HG02840 (cell line): ENCODE data around the gene KRT79.

ENCODE experiments used
- ATAC-seq: cut with Tn5 transposase; IDR thresholded peaks from one replicate; pipeline ENCODE4 v1.9.1; 2021; ENCODE audit warnings: mild to moderate bottlenecking, moderate library complexity, moderate number of reproducible peaks; ENCODE audit not compliant: unreplicated experiment, low FRiP score

Gene KRT79

DNA sequence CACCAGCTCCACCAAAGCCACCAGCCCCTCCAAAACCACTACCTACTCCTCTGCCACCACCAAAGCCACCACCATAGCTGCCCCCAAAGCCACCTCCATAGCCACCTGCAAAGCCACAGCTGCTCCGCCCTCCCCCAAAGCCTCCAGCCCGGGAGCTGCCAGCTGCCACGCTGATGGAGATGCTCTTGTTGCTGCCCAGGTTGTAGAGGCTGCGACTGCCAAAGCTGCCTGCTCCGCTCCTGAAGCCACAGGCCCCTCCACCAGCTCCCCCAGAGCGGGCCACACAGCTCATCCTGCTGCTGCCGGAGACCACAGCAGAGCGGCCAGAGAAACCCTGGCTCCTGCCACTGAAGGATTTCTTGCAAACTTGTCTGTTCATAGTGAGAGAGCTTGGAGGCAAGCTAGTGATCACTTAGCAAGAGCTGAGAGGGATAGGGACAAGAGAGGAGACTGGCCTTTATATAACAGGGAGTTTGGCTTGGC lies 57.2 kb downstream of the KRT79 start, which contains the start of gene KRT76:
Gene KRT76 (minus strand): TSS at position 433 of the 483 bp plus-strand sequence. CDS start 54 bp downstream, at position 379.
- no peak for ATAC-seq

DNA sequence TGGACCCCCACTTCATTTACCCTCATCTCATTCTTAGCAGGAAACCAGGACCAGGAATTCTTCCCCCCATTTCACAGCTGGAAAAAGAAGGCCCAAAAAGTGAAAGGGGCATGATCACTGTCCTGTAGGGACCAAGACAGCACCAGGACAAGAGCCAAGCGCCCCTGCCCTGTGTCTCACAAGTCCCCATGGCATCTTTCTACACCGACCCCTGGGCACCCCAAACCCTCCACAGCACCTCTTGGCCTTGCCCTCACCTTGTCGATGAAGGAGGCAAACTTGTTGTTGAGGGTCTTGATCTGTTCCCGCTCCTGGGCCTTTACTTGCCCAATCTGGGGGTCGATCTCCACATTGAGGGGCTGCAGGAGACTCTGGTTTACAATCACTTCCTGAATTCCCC lies 57.7 kb downstream of the KRT79 start:
- ATAC-seq: no peak

DNA sequence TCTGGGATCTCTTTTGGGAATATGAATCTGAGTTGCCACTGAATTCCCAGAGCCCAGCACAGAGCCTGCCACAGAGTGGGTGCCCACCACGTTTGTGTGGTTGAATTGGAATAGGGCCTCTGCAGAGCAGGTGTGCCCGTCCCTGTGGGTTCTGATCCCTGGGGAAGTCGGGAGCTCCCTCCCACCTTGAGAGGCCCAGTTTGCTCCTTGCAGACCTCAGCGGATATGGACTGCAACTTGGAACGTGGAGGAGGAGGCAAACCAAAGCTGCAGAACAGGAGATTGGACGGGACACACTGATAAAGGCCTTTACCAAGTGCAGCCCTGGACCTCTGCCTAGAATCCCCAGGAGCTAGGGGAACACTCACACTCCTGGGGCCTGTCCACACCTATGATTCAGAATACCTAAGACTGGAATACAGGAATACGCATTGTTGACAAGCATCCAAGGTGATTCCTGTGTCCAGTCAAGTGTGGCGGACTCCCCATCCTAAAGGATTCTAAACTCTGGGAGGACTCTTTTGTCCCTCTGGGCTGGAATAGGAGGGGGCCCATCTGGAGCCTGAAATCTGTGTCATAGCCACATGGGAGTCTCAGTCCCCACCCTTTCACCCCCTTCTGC lies 59.4 kb downstream of the KRT79 start:
- no peak for ATAC-seq

DNA sequence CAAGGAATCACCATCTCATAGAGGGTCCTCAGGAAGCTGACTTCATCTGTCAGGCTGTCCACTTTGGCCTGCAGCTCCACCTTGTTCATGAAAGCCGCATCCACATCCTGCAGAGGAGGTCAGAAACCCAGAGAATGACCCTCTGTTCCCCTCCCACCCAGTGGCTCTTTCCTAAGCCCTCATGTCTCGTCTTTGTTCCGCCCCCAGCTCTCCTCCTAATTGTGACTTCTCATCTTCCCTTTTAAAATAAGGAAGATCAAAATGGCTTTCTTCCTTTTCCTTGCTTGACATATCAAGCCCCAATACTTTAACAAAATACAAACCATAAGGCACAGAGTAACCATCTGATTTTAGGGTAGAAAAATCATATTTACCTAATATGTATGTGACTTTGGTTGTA lies 61.3 kb downstream of the KRT79 start:
- no peak for ATAC-seq

DNA sequence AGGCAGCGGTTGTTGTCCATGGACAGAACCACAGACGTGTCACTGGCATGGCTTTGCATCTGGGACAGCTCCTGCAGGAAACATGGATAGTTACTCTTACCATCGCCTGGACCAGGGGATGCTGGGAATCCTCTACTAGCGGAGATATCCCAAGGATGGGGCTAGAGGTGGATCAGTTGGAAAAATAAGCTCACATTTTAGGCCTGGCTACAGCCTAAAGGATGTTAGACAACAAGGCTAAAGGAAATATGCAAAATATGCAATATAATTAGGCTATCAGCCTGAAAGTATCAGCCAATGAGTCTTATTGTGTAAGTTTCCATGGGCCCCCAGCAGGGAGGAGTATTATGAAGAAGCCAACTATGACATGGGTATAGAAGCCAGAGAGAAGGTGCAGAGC lies 61.9 kb downstream of the KRT79 start:
- no peak for ATAC-seq

DNA sequence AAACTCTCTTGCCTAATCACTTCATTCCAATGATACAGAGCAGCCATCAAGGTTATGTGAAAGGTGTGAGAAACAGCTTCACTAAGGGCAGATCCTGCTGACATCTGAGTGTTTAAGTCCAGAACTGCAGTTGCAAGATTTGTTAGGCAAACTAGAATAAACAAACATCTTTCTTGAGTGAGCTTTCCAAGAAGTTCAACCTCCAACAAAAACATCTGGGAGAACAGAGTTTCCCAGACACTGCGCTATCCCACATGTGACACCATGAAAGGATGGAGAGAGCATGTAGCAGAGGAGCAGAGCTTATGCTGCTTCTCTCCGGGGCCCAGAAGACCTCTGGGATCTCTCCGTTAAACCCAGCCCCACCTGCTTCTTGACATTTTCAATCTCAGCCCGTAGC lies 62.6 kb downstream of the KRT79 start:
- no peak for ATAC-seq
